Measurements from ENCODE around the gene PPP1R3D.
"Not testable (repeated sequence)": the region's sequence is repeated elsewhere in the genome, so short reads cannot be mapped to it uniquely, and the experiment has no call there.

Gene PPP1R3D

DNA sequence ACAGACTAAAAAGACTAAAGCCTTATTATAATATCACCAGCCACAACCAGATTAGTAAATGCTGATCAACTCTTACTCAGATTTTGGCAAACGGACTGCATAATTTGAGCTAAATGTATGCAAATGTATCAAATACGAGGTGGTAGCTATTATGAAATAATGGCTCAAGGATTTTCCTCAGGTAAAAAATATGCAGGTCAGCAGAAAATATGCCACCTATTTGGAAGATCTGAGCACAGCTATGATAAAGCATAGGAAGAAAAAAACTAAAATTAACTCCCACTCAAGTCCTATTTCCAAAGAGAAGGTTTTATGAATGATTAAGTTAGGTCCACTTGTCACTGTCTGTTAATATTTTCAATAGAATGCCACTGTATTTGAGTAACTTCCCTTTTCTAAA, 29.1 kb downstream of the PPP1R3D start:
- no peak for DNase-seq

DNA sequence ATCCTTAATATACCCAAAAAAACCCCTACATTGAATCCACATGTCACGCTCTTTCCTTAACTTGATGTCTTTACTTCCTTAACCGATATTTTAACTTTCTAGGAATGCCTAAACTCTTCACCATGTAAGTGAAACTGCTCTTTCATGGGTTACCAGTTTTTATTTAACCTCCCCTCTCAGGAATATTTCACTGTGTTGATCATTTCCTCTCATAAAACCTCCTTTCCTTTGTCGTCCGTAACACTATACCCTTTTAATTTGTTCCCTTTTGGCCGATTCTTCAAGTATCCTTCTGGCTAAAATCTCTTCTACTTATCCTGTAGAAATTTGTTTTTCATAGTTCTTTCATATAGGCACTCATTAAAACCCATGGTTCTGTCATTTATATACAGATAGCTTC, 31.2 kb downstream of the PPP1R3D start:
- DNase-seq = no peak

DNA sequence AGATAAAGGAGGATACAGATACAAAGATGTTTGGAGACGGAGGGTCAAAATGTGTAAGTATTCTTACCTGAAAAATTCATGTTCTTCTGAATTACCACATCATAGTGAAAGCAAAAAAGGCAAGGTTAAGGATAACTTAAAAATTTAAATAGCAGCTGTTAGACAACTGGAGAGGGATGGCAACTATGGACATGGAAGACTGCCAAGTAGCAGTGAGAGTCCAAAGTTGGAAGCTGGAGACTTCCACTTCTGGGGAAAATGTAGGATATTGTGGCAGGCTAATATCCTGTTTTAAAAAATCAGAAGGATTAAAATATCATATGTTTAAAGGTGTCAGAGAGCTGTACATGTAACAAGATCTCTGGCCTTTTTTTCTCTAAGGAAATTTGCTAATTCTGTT, 36.5 kb downstream of the PPP1R3D start:
- no peak for DNase-seq

DNA sequence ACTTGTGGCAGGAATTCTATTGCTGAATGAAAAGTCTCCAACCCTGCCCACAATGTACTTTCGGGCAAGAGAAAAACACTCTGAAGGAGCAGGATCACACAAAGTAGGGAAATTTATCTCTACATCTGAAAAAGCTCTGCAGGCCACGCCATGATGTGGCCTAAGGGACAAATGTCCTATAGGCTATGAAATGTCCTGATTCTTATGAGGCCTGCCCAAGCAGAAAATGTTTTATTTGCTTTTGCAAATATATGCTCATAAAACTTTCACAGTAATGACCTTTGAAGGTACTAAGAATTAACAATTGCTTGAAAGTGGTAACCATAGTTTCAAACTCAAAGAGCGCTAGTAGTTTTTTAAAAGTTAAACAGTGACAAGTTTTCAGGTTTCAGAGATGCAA, 37.6 kb downstream of the PPP1R3D start:
- DNase-seq = no peak

DNA sequence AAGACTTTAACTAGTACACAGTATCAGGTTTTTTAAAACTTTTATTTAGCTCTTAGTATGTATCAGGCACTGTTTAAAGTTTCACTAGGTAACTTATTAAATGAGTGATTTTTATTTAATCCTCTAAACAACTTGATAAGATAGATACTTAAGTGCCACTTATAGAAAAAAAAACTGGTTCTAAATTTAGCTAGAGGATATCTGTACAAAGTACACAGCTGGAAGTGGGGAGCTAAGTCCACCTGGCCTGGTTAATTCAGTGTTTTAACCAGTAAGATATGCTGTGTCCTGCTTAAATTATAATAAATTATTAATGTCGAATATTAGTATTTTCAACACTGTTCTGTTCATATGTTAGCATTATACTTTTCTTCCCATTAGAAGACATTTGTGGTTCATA, 44.2 kb downstream of the PPP1R3D start:
- no peak for DNase-seq

DNA sequence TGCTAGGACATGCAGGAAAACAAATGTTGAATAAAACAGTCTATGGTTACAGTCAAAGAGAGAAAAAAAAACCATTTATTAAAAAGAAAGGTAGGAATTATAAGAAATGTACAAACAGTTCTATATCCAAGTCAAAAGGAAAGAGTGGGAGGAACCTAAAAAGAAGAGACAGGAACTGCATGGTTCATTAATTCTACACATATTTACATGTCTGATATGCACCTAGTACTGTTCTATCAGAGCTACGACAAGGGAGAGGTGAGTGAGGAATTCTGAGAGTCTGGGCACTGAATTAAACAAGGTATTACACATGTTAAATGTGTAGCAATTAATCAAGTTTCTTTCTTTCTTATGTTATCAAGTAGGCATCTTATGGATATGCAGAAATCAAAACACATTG, 48.5 kb downstream of the PPP1R3D start:
- DNase-seq = no peak

DNA sequence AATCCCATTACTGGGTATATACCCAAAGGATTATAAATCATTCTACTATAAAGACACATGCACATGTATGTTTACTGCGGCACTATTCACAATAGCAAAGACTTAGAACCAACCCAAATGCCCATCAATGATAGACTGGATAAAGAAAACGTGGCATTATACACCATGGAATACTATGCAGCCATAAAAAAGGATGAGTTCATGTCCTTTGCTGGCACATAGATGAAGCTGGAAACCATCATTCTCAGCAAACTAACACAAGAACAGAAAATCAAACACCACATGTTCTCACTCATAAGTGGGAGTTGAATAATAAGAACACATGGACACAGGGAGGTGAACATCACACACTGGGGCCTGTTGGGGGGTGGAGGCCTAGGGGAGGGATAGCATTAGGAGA, 50.1 kb downstream of the PPP1R3D start:
- not testable (repeated sequence) for DNase-seq

DNA sequence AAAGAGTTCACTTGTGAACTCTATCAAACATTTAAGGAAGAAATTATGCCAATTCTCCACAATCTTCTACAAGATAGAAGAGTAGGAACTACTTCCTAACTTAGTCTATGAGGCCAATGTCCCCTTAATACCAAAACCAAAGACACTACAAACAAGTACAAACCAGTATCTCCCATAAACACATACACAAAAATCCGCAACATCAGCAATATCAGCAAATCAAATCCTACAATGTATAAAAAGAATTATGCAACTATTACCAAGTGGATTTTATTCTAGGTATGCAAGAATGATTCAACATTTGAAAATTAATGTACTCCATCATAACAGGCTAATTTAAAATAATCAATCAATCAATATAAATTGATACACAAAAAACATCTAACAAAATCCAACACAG, 52.1 kb downstream of the PPP1R3D start:
- no peak for DNase-seq
